Measurements from ENCODE around the gene EDRF1.
"Not testable (repeated sequence)": the region's sequence is repeated elsewhere in the genome, so short reads cannot be mapped to it uniquely, and the experiment has no call there.

EDRF1 gene, protein sequence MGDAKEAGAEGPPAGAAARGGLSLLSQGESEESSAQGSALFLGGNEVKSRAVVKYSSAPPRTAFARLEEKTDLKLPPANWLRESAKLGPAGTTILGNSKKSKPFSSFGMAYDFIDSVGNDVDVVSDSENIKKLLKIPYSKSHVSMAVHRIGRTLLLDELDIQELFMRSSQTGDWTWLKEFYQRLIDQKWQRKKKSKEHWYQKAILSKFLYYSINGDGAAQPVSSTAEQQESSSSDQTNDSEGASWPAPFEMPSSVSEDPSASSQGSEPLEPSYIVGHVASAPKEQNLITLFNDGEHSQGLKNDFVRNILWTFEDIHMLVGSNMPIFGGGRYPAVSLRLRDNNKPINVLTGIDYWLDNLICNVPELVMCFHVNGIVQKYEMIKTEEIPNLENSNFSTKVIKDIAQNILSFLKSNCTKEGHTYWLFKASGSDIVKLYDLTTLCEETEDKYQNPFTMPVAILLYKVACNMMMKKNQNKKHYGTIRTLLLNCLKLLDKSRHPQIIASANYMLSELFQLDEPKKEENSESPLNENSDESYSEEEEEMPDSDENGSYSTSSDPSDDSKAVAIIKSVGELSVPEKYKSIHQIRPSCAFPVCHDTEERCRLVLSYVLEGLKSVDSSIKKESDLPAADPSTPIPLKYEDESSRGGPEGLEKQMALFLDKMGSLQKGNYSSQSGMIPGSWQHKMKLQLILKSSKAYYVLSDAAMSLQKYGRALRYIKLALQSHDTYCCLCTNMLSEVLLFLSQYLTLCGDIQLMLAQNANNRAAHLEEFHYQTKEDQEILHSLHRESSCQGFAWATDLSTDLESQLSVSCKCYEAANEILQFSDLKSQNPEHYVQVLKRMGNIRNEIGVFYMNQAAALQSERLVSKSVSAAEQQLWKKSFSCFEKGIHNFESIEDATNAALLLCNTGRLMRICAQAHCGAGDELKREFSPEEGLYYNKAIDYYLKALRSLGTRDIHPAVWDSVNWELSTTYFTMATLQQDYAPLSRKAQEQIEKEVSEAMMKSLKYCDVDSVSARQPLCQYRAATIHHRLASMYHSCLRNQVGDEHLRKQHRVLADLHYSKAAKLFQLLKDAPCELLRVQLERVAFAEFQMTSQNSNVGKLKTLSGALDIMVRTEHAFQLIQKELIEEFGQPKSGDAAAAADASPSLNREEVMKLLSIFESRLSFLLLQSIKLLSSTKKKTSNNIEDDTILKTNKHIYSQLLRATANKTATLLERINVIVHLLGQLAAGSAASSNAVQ

DNA sequence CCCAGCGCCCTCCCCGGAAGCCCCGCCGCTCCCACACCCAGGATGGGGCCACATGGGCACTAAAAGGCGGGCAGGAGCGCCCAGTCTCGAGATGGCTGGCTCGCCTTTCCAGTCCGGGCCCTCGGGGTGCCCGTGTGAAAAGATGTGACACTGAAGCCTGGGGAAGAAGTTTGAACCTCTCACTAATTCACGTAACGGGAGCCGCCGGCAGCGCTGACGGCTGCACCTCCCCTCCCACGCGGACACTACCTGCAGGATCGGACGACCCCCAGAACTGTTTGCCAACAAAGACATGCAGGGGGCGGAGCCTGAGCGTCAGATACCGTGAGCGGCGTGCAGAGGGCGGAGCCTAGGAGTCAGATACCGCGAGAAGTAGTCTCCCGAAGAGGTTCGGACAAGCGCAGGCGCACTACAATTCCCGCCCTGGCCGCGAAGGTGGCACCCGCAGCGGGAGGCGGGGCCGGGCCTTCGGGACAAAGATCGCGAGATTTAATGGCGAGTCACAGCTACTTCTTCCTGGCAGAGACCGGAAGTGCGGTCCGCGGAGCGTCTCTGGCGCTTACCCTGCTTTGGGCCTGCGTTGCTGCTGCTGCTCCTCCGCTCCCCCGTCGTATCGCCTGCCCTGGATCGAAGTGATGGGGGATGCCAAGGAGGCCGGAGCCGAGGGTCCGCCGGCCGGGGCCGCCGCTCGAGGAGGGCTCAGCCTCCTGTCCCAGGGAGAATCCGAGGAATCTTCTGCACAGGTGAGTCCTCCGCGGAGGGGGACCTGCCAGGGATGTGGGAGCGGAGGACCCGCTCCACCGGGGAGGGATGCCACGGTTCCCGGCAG is at the start of gene EDRF1:
Gene EDRF1, plus strand, starts transcription at position 537 of the 829 bp plus-strand sequence. Its CDS starts 99 bp downstream, at position 636.
- DNase-seq, result peak; percentile 99

DNA sequence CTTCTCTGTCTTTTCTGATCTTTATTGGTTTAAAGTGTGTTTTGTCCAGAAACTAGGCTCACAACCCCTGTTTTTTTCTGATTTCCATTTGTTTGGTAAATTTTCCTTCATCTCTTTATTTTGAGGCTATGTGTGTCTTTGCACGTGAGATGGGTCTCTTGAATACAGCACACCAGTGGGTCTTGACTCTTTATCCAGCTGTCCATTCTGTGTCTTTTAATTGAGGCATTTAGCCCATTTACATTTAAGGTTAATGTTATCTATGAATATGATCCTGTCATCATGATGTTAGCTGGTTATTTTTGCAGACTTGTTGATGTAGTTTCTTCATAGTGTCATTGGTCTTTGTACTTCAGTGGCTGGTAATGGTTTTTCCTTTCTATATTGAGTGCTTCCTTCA is 46.6 kb upstream of the EDRF1 start:
- no peak for DNase-seq

DNA sequence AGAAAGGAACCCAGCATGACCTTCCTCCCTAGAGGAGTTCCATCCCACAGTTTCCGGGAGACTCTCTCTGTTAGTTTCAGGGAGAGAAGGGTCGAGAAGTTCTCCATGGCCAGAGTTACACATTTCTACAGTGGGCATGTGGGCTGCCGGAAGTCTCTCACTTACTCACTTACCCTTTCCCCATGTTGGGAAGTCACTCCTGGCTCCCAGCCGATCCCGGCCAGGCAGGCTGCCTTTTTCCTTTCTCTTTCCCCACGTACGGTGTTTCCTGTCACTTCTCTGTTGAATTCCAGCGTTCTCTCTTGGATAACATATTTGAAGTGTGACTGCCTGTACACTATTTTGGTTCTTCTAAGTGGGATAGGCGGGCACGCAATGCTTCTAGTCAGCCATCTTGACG is 40.1 kb upstream of the EDRF1 start:
- no peak for DNase-seq

DNA sequence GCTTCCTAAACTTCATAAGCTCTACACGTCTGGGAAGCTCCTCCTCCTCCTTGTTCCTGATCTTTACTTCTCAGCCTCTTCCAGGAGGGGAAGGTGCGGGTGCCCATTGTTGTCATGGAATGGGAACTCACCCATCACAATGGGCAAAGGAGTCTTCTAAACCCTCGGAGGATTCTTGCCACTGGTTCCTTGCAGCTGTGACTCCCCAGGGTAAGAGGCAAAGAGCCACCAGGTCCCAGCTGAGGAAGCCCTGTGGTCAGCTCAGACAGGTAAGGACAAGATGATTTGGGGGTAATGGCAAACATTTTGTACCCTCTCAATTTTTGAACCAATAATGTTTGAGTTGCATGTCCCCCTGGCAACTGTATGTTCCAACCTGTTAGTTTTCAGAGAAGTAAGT is 36.4 kb upstream of the EDRF1 start, which contains the start of gene TEX36:
Gene TEX36, minus strand, starts transcription at position 101 of the 400 bp plus-strand sequence. CDS start 174 bp downstream, outside the sequence.
- DNase-seq, result no peak

DNA sequence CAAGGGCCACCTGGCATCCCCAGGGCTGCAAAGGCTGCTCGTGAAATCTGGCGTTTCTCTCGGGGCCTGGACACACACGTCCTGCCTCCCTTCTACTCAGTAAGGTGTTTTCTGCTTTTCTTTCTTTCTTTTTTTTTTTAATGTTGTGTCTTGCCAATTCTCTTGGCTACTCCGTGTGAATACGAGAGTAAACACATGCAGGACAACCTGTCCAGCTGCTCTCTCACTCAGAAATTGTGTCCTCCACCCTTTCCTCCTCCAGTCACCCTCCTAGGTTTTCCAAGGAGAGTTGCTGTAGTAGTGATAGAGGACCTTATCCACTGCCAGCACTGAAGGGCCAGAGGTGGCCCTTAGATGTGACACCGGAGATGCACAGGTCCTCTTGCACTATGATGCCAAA is 35.7 kb upstream of the EDRF1 start:
- DNase-seq, result no peak

DNA sequence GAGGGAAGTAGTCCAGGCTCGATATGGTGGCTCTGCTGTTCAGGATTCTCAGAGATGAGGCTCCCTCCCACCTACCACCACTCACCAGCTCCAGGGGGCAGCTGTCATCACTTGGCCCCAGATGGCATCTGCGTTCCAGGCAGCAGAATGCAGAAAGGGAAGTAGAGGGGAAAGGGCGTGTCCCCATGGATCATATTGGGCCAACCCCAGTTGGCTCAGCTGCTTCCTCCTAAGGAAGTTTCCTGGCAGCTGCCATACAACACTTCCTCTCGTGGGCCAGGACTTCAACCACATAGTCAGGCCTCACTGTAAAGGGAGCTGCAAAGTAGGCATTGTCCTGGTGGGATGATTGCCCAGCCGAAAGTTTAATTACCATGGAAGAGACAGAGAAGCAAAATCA is 34.9 kb upstream of the EDRF1 start:
- no peak for DNase-seq

DNA sequence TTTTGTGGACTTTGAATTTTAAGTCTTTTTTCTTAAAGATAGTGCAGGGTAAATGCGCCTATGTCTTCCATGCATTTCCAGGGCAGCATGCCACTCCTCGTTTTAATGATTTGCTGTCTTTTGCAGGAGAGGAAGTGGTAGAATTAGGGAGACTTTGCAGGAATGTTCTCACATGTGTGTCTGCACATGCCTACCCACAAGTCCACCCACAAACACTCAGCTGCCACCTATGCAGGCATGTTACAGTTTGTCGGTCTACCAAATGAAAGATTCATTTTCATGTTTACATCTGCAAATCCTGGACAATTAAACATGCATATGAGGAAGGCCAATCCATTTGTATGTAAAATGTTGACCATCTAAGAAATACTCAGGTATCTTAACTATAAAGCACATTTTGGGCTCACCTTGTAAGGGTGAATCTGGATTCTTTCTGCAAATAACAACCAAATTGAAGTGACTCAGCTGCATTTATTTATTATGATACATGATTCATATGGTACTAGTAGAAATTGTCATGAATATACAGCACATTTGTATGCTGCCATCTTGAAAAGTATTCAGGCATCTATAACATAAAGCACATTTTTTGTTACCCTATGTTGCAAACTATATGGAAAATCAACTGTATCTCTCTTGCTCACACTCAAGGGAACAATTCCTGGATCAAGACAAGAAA is 31.9 kb upstream of the EDRF1 start:
- no peak for DNase-seq

DNA sequence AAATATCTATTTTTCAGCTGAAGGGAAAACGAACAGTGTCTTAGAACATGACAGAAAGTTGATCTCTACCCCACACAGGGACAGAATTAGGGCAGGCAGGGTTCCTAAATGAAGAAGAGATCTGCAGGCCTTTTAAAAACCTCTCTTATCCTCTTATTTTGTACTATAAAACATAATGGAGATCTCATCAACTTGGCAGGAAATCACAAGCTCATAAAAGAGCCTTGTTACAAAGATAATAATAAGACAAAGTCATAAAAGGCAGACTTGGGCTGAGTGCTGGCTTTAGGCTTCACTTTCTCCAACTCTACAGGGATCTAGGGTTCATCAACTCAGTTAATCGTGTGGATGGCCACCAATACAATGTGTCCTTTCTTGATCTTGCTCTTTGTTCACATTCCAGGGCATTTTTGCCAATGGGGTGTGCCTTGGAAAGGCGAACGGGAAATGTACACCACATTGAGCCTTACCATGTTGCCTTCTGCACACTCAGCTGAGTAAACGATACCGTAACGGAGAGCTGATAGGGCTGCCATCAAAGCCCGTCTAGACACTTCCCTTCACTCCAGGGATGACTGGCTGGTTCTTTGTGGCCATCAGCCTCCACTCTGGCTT is 29.4 kb upstream of the EDRF1 start:
- no peak for DNase-seq

DNA sequence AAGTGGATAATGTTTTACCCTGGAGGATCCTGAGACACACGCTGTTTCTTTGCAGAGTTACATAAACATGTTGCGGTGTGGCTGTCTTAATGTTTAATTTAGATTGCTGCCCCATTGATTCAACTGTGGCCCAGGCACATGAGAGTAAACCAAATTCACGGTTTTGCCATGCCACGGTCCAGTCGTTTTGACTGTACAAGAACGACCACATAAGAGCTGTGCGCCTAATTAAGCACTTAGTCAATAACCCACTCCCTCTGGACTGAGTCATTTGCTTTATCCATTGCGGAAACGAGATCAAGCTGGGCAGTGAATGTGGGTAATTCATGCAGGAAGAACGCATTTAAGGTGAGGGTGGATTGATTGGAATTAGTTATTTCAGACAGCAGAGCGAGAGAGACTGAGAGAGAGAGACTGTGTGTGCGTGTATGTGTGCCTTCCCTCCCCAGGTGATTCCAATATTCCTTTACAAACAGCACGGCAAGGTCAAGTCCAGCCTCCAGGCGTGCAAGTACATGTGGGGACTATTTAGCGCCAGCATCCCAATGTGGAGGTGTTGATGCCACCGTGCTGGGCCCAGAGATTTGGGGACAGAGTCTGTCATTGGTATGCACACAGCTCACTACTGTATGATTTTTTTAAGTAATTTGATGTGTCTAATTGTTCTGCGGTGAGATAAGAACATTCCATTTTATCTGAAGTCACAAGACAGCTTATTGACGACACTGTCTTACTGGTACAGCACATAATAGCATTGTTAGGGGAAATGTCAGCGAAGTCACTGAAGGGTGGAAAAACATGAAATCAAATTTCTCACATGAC is 28.1 kb upstream of the EDRF1 start:
- no peak for DNase-seq

DNA sequence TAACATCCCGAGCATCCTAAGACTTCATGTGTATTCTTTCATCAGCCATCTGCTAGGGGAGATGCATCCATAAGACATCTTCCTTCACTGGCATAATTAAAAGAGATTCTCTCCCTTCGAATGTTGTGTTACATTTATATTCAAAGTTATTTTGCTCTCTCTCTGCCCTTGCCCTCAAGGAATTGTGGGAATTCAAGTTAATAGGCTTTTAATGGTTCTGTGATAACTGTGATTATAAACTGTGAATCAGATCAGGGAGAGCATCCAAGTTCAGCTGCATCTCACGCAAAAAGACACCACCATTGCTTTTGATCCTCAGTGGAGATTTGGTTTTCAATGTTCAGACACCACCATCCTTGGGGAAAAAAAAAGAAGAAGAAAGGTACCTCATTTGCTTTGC is 27.3 kb upstream of the EDRF1 start:
- DNase-seq, result no peak

DNA sequence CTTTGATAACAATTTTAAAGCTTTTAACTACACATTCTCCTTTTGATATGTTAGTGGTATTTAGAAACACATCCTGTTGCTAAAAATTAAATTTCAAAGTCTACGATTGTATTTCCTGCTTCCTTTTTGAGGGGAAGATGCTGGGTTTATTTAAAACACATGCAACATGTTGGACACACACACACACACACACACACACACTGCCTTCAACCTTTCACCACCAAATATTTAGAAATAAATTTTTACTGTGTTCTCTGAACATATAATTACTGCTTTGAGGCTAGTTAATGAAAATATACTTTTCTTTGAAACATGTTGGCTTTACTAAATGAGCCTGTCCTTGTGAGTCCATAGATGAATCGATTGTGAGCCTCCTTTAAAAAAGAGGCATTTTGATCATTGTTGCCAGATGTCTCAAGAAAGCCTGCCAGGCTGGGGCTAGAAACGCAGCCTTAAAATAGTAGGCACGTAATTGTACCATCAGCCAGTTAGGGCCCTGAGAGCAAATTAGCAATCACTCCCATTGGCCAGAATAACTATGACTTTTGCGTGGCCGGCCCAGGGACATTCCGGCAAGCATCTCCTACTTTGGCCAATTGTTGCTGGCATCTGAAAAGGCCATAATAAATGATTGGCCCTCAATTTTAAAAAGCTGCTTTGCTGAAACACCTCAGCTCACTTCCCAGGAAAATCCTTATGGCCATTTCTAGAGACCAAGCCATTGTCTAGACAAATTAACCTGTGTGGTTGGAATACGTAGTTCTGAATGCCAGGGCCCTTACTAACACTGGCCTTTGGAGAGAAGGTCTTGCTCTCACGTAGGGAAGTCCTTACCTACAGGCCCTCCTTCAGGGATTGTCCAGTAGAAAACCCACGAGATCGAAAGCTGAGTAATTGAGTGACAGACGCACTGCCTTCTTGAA is 26.6 kb upstream of the EDRF1 start:
- DNase-seq, result no peak

DNA sequence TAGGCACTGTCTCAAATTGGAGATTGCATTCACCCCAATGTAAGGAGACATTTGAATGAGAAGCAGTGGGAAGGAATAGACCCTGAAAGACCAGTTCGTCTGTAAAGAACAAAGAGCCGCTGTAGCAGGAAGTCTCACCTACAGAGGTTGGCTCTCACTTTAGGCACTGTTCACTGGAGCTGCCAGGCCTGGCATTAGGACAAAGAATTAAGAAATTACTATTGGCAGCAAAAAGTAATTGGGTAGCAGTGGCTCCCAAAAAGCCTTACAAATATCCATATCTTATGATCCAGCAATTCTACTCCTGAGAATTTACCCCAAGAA is 26.0 kb upstream of the EDRF1 start:
- no peak for DNase-seq

DNA sequence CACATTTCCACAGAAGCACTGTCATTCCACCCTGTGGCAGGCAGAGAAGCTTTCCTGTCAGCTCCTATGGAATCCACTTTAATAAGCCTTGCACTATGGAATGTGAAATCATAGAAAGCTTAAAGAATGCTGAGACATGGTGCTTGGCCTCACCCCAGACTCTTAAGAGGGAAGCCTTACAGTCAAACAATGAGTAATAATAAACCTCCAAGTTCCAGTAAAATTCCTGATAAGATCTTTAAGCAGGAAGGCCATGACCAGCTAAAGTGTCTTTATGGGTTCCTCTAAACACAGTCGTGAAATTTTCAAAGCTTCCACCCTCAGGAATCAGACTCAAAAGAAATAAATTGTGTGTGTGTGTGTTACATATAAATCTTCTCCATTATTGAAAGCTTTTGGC is 24.6 kb upstream of the EDRF1 start:
- no peak for DNase-seq

DNA sequence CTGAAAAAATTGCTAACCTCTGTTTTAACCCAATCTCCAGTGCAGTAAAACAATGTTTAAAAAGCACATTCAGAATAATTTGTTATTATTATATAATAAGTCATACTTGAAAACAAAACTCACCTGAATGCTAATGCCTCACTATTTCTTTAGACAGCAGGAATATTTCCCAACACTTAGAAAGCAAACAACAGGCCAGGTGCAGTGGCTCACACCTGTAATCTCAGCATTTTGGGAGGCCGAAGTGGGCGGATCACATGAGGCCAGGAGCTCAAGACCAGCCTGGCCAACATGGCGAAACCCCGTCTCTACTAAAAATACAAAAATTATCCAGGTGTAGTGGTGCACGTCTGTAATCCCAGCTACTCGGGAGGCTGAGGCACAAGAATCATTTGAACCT is 22.6 kb upstream of the EDRF1 start:
- not testable (repeated sequence) for DNase-seq

DNA sequence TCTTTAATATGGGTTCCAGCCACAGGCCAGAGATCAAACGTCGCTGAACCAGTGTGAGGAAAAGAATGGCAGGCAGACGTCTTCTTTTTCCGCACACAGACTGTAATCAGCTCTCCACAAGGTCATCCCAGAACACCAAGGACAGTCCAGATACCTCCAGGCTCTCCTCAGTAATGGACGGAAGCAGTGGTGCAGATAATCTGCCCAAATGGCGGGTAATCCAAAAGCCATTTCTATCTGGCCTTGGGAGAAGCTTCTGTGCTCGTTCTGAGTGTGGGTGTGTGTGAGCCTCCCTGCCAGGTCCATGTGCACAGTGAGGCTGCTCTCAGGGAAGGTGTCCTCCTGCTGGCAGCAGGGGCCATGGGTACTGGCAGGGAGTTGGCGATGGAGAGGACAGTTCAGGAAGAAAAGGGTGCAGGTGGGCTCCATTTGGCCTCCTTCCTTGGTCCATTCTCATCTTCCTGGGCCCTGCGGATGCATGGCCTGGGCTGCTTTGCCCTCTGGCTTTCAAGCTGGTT is 21.0 kb upstream of the EDRF1 start:
- no peak for DNase-seq

DNA sequence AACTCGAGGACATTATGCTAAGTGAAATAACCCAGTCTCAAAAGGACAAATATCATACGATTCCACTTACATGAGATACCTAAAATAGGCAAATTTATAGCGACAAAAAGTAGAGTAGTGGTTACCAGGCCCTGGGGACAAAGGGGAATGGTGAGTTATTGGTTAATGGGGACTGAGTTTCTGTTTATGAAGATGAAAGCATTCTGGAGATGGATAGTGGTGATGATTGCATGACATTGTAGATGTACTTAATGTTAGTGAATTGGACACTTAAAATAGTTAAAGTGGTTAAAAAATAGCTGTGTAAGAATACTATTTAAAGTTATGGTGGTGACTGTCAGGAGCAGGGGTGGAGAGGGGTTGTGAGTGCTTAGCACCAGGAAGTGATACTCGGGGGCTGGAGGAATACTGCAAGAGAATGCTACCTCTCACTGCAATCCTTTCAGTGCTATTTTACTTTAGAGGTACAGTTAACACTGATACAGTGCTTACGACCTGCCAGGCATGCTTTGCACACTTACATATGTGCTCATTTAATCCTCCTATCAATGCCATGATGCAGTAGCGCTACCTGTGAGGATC is 19.9 kb upstream of the EDRF1 start:
- DNase-seq, result no peak

DNA sequence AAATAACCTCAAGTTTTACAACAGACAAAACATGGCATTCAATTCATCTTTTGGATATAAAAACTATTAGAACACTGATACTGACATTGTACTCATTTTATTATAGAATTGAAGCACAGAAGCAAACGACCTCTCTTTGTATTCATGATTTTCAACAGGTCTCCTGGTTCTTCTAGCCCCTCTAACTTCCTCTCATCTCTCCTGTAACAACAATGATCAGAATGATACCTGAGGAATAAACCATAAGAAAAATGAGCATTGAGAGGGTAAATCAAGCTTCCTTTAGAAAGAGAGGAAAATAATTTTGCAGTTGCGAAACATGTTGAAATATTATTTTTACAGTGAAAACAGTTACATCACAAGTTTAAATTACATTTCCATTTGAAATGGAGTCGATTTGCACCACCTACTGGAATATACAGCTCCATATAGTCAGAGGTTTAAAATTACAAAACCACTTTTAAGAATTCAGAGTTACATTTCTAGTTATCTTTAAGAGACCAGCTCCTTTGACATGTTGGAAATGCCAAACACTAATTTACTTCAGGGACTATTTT is 19.1 kb upstream of the EDRF1 start:
- no peak for DNase-seq
